GM18519 (cell line): ENCODE measurements around the gene MAMDC2.

Experiments
- ATAC-seq: cut with Tn5 transposase; IDR thresholded peaks from one replicate; pipeline ENCODE4 v1.9.1; 2021; ENCODE audit warnings: mild to moderate bottlenecking, moderate library complexity; ENCODE audit not compliant: unreplicated experiment, low FRiP score

The MAMDC2 gene

DNA sequence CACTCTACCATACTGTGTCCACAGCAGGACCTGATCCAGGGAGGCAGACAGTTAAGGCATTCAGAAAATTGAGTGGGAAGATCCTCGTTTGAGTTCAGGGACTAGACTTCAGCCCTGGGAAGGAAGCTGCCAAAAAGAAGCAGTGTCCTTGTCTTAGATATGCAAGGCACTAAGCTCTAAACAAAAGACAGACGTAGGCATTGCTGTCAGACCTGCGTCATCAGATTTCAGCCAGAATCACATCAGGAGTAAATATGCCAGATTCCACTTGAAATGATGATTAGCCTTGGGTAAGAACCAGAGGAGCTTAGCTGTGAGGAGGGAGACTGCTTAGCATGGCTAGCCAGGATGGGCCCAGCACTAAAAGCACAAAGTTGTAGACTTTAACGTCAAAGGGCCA, 56.7 kb downstream of the MAMDC2 start:
- no peak for ATAC-seq

DNA sequence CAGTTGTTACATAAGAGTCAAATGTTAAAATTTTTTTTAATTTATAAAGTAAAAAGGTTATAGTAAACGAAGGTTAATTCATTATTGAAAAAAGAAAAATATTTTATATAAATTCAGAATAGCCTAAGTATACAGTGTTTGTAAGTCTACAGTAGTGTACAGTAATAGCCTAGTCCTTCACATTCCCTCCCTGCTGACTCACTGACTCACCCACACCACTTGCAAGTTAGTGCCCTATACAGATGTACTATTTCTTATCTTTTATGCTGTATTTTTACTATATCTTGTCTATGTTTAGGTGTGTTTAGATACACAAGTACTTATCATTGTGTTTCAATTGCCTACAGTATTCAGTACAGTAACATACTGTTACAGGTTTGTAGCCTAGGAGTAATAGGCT, 57.6 kb downstream of the MAMDC2 start:
- ATAC-seq = no peak

DNA sequence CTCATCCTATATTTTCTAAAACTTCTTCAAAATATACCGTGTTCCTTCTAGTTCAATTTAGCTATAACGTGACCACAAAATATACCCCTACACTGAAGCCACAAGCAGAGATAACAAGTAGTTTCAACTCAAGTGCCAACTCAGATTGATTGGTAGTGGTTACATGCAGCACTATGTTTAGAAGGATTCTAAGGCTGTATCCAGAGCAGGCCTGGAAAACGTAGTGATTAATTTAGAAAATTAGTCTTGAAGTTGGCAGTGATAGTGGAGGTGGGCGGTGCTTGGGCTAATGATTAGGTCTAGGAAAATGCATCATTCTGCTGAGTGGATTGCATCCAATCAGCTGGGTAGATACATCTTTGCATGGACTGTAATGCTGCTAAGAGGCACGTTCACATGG, 61.5 kb downstream of the MAMDC2 start:
- no peak for ATAC-seq

DNA sequence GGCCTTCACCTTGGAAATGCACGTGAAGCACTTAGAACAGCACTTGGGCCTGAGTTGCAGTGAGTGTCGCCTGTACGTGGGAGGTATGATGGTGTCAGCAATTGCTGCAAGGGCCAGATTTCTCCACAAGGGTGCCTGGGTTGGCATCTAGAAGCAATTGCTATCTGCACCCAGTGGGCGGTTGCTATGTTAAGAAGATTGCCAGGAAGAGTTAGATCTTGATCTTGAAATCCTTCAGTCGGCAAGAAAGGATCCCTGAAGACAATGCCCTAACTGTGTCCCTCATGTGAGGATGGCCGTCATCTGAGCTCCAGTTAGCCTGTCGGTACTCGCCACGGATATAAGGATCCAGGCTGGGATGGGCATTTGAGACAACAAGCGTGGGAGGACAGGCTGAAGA, 62.9 kb downstream of the MAMDC2 start:
- no peak for ATAC-seq

DNA sequence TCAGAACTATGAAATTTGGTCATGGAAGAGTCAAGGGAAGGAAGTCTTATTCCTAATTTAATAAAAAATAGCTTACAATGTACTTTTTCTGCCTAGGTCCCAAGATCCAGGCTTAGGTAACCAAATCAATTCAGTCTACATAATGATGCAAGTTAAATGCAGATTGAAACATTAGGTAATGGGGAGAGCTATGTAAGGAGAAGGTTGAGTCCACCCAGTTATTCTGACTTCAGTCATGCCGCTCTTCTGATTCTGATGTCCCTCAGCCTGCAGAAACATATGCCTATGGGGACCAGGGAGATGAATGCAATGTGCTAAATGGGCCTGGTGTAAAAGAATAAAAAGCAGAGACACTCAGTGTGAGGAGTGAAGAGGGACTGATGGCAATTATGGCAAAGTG, 63.9 kb downstream of the MAMDC2 start:
- ATAC-seq = no peak

DNA sequence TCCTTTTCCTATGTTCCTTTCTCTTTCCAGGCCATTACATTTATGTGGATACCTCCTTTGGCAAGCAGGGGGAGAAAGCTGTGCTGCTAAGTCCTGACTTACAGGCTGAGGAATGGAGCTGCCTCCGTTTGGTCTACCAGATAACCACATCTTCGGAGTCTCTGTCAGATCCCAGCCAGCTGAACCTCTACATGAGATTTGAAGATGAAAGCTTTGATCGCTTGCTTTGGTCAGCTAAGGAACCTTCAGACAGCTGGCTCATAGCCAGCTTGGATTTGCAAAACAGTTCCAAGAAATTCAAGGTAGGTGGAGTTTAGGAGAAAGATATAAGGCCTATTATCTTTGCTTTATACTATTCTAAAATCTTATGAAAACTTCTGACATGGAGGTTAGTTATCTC, 64.5 kb downstream of the MAMDC2 start:
- no peak for ATAC-seq

DNA sequence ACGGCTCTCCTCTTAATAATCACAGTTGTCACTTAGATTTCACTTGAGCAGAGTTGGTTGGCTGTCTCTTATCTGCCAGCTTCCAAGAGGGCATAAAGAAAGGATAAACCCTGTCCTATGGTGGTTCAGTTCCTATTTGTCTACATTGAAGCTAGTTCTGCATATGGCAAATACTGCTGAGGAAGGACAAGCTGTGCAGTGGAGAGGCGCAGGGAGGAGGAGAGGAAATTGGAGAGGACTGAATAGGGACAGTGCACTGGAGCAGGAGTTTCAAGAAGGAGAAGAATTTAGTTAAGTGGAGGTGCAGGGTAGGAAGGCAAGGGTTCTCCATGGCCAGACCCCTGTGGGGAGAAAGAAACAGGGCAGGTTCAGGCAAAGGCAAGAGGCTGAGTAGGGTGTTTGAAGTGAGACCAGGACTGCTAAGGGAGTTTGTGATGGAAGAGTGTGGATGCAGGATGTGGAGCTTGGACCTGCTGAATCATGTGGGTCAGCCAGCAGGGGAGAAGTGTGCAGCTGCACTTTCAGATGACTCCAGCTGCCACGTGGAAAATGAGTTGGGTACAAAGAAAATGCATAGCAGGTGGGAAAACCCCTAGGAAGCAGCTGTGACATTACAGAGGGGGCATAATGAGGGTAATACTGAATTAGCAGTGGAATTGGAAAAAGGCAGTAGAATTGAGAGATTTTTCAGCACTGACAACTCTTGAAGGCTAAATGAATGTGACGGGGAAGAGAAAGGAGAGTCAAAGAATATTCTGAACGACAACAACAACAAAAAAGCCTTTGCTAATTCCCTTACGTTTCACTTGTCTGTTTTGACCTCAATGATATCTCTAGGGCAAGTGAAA, 66.8 kb downstream of the MAMDC2 start:
- ATAC-seq = no peak

DNA sequence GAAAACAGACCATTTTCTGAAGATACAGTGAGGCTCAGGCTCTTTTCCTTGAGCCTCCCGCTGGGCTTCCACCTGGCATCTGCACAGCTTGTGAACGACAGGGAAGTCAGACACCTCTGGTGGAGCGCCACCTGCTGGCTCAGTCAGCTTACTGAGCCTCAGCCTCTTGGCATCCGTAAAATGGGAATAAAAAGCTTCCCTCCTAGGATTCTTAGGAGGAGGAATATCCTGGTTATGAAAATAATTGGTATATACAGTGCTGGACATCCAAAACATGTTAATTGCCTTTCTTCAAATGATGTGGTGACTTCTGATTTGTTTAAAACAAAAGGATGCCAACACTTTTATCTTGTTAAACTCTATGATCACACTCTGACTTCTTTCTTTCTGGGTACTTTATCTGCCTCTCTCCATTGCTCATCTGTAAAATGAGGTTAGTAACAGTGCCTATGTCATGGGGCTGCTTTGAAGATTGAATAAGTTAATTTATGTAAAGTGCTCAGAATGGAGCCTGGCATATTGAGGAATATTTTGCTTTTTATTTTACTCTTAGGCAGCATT, 67.5 kb downstream of the MAMDC2 start:
- ATAC-seq = peak; percentile 74

DNA sequence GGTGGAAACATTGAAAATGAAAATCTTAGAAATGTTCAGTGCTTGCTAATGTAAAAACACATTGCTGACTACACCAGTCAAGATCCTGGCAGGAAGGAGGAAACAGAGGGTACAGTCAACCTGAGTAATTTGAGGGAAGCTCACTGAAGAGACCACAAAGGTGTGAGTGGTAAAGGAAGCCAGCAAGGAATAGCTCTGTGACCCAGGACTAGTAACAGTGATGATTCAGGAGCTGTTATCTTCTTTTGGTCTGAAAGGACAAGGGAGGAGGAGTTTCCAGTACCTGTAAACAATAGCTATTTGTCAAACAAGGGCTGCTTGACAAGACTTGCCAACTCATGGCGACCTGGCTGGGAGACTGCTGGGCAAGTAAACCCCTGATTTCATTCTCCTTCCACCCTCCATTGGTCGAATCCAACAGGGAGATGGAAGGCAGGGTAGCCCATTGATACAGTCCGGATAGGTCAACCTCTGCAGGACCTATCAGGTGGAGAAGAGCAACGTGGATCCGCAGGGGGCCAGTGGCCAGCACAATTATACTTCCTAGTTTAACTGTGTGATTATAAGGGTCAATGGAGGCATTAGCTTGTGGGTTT, 68.1 kb downstream of the MAMDC2 start:
- ATAC-seq = no peak

DNA sequence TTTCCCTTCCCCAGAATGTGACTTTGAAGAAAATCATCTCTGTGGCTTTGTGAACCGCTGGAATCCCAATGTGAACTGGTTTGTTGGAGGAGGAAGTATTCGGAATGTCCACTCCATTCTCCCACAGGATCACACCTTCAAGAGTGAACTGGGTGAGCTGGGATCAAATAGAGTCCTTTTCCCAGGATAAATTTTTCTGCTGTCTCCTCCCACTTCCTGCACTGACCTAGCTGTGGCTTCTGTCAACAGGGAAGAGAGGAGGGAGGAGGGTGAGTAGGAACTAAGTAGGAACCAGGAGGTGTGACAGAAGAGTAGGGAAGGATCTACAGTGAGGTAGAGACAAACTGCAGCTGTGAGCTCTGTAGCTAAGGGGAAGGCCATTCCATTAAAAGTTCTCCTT, 69.3 kb downstream of the MAMDC2 start:
- ATAC-seq = no peak

DNA sequence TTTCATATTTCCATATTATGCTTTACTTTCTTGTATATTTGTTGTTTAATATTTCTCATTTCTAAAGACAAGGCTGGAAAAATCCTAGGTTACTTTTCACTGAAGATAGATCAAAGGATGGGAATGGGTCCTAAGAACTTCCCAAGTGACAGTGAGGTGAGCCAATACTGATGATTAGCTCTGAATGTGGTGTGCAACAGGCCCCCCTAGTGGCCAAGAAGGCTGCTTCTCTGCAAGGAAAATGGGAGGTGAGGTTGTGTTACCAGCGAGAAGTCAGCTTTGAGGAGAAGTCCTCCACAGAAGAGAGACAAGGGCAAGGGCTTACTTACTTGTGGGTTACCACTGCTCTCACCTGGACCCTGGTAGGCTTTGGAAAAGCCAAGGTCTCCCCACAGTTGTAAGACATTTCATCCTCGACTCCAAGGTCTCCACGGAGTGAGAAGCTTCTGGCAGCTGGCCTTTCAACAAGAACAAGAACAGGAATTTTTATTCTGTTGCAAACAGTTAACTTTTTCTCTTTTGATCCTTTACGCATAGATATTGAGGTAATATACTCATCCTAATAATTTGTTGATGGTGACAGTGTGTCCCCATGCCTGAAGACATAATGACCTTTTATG, 69.9 kb downstream of the MAMDC2 start:
- peak; percentile 49 for ATAC-seq

DNA sequence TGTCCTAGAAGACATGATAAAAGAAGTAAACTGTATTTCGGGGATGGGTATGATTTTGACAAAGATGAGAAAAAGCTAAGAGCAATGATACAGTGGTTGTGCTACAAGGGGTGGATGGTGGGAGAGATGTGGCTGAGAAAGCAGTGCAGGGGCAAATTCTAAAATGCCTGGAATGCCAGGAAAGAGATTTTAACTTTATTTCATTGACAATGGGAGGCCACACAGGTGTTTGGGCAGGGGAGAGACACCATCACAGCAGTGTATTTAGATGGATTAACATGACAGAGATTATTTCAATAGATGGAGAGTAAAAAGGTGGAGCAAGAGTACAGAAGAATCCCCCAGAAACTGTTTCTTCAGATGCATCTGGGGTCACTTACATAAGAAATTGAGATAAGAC, 71.2 kb downstream of the MAMDC2 start:
- ATAC-seq = no peak

DNA sequence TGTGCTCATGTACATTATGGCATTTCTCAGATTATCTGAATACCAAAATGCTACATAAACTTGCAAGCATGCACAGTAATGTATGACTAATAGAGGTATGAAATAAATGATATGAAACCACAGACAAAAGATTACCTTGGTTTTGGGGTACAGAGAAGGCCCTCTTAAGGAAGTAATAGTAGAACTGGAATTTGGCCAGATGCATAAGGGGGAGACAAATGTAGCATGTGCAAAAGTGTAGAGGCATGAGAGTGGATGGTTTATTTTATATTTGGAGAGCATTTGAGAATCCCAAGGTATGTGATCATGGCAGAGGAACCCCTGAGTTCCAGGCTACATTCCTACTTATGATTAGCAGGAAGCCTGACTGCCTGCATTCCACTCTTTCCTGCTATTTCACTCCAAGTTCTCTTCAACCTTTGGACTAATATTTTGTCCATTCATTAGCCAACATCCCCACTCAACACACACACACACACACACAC, 74.2 kb downstream of the MAMDC2 start:
- no peak for ATAC-seq

DNA sequence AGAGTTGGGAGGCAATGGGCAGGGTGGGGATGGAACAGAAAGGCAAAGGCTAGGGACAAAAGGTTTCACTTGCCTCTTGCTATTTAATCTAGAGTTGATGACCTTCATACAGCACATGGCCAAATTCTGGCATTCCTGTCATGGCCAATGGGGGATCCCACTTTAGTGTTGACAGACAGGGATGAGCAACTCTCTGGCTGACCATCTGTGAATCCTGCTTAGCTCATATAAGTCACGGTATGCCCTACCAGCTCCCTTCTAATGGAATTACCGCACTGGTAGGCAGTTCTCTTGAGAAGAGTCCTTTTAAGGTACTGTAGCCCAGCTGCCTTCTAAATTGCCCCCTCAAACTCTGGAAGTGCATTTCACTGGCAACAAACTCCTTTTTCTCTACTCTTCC, 76.1 kb downstream of the MAMDC2 start:
- ATAC-seq = no peak

DNA sequence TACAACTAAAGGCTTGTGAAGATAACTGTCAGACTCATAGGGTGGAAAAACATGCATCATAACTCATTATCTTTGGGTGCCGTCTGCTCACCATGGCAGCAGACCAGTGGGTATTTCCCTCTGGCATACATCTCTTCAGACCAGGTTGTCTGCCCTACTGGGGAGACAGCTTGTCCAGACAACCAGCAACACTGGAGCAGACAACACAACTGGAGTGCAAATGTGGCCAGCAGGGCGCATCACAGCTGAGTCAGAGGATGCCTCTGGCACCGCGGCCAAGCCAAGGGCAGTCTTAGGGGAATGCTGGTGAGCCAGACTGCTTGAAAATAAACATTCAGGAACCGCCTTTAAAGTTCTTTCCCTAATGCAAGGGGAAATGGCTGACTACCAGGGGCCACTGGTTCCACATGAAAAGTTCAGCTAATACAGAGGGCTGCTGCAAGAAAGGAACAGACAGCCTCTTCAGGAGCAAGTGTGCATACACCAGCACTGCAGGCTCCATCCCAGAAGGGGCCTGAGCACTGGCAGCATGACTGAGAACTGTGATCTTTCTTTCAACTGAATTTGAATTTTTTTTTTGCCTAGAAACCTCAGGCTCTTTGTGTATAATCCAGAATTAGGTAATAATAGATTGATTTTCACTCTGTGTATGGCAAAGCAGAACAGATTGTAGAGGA, 77.3 kb downstream of the MAMDC2 start:
- no peak for ATAC-seq

DNA sequence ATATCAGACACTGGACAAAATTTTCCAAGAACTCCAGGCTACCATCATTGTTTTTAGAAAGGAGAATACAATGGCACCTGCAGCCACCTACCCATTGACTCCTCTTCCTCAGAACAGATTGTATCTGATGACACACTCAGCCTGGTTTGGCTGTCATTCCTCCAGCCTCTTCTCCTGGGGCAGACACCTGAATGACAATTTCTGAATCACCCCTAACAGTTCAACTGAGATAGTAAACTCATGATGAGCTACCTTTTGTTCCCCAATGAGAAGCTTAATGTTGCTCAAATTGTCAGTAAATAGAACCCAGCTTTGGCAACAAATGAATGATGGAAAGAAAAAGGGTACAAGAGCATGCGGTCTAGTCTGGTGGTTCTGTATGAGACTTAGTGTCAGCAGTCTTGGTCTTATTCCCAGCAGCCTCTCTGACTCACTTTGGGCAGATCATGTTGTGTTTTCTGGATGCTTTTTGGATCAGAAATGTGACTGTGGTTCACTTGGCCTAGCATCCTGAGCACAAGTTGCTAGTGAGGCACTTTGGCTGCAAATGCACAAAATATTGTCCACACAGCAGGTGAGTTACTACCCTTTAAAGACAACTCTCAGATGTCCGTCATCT, 78.3 kb downstream of the MAMDC2 start:
- ATAC-seq = no peak

DNA sequence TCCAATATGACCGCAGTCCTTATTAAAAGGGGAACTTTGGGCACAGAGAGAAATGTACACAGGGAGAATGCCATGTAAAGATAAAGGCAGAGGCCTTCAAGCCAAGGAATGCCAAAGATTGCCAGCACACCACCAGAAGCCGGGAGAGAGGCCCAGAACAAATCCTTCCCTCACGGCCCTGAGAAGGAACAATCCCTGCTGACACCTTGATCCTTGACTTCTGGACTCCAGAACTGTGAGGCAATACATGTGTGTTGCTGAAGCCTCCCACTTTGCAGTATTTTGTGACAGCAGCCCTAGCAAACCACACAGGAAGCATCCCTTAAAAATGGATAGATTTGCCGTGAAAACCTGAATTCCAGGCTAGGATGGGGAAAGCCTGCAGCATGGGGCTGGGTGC, 80.0 kb downstream of the MAMDC2 start:
- ATAC-seq = no peak

DNA sequence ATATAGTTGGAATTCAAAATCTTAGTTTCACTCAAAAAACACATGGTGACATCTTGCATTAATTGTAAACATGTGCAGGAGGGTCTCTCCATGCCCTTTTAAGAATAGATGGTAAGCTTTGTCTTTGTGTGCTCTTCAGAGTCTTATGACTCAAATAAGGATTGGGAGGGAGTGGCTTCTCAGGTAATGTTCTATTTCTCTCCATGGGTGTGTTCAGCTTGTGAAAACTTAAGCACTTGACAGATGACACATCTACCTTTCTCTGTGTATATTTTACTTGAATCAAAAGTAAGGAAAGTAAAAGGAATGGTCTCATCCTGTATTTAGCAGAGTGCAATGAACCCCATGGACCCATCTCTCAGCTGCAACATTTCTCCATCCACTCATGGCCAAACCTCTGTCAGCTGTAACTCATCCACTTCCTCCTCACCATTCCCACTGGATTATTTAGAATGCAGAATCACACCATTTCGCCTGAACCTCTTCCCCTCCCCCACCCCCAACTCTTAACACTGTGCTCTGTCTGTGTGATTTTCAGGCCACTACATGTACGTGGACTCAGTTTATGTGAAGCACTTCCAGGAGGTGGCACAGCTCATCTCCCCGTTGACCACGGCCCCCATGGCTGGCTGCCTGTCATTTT, 82.1 kb downstream of the MAMDC2 start:
- ATAC-seq = no peak

DNA sequence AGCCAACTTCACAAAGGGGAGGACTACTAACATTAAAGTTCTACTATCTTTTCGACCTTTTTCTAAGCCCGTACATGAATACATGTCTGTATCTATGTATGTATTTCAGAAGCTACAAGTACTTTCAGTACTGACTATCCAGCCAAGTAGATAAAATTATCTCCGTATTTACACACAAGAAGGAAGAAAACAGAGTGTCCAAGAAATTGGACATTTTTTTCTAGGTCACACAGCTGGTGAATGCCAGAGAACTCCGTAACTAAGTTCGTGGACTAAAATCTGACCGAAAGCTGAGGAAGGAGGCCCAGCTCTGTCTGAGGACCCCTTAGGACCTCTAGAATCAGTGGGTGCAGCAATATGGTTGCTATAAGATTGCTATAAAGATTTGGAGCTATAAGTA, 83.4 kb downstream of the MAMDC2 start:
- no peak for ATAC-seq
